ENCODE results near the gene CDON.

GRCh38 chr11:126059238-126059781 is 3.4 kb downstream of the CDON start:
- TF ChIP-seq CTCF (IDR thresholded peaks at IDR 0.05) (no peak), POLR2AphosphoS5 (IDR thresholded peaks at IDR 0.05; ENCODE audit: low read depth, low read length) (no peak), SIN3A (IDR thresholded peaks at IDR 0.05; ENCODE audit: borderline replicate concordance, insufficient read depth, low read depth, low read length) (no peak)

All from Panc1 (cell line).